GM12874 (cell line): ENCODE measurements around the gene KLHL40.

Experiments used
- TF ChIP-seq, protein P1 (sequence below): IDR thresholded peaks from 2 replicates; pipeline ENCODE4 v1.5.1; 2011; ENCODE audit warnings: low read depth, mild to moderate bottlenecking, control low read depth, low read length, moderate library complexity; ENCODE audit not compliant: insufficient read depth

The KLHL40 gene

DNA sequence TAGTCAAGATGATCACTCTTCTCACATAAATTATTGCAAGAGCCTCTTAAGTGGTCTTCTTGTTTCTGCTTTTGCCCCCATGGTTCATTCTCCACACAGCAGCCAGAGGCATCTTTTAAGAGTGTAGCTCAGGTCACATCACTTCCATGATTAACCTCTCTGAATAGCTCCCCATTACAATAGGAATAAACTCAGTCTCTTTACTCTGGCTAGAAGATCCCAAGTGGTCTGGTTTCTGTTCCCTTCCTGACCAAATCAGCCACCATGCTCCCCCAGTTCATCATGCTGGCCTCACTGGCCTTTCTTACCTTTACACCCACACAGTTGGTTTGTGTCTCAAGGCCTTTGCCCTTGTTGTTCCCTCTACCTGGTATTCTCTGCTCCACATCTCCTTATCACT lies 9.0 kb downstream of the KLHL40 start:
- TF ChIP-seq, protein P1, sequence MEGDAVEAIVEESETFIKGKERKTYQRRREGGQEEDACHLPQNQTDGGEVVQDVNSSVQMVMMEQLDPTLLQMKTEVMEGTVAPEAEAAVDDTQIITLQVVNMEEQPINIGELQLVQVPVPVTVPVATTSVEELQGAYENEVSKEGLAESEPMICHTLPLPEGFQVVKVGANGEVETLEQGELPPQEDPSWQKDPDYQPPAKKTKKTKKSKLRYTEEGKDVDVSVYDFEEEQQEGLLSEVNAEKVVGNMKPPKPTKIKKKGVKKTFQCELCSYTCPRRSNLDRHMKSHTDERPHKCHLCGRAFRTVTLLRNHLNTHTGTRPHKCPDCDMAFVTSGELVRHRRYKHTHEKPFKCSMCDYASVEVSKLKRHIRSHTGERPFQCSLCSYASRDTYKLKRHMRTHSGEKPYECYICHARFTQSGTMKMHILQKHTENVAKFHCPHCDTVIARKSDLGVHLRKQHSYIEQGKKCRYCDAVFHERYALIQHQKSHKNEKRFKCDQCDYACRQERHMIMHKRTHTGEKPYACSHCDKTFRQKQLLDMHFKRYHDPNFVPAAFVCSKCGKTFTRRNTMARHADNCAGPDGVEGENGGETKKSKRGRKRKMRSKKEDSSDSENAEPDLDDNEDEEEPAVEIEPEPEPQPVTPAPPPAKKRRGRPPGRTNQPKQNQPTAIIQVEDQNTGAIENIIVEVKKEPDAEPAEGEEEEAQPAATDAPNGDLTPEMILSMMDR: no peak

DNA sequence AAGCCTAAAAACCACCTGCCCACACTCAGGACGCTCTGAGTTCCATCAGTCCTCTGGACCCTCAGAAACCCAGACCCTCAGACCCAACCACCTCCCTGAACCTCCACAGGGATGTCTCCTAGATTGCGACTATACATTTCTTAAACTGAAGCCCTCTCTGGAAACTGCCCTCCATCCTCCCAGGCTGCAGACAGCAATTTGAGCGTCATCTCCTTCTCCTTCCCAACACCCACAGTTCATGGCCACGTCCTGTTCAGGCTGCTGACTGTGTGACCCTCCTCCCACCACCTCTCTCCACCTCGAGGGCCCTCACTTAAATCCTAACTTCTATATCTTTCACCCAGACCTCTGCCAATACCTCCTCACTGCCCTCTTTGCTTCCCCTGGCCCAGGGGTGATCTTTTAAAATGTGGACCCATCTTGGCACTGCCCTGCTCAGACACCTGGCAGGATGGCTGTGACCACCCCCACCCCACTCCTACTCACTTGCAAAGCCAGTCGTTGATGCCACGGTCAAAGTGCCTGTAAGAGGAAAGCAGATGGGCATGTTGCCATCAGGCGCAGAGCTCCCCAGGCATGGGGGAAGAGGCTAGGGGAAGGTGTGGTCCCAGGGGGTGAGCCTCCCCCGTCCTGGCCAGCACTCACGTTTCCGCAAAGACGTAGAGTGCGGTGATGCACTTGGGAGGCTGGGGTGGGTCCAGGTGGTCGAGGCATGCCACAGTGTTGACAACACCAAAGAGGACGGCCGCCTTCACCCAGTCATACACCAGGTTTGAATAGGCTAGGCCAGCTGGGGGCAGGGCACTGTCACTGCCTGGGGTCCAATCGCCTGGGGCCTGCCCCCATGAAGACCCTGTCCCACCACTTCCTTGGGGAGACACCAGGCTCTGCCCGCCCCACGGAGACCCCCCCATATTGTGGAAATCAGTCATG lies 11.3 kb downstream of the KLHL40 start:
- TF ChIP-seq, protein P1: no peak

DNA sequence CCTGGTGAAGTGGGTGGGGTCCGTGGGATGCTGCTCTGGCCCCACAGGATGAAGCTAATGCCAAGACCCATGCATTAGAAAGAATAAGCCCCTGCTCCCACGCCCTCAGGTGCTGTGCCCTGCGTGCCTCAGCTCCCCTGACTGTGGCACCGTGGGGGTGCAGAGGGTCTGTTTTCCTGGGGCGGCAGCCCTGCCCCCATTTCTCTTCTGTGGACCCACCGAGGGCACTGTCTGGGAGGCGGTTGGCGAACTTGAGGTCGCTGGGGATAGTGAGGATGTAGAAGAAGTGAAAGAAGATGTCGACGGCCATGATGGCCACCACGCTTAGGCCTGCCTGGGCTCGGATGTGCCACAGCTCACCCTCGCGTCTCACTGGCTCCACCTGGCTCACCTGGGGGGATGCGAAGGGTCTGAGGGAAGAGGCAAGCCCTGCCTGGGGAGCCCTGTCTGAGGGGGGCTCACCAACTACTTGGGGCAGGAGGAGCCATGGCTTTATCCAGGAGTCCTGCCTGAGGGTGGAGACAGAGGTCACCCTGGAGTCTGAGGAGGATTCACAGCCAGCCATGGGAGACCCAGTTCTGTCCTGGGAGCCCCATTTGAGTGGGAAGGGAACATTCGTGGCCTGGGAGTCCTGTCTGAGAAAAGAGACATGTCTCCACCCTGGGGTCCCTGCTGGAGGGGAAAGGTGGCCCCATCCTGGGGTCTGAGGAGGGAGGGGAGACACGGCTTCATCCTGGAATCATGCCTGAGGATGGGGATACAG lies 12.1 kb downstream of the KLHL40 start:
- TF ChIP-seq, protein P1: no peak

DNA sequence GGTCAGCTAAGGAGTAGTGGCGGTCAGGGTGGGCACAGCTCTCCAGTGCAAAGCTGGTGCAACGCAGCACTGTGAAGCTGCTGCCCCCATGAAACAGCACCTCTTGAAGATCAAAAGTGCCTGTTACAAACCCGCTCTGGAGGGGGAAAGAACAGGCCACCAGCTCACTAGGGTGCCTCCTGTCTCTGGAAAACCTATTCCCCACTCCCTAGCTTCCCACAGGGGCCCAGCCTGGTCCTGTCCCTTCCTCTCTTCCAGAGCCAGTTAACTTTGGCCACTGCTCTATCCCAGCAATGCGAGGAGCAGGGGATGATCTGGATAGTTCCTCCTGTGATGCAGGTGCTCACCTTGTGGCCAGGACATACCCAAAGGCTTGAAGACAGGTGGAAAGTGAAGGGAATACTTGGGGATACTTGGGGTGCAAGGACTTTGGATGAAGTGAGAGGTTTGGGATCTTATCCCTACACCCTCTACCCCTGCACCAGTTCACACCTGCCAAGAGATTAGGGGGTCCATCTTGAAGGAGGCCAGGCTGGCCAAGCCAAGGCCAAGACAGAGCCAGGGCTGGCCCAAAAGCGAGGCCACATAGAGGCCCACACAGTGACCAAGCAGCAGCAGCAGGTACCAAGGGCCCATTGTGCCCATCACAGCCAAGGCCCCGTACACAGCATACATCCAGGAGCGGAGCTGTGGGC lies 13.0 kb downstream of the KLHL40 start:
- TF ChIP-seq, protein P1: no peak

DNA sequence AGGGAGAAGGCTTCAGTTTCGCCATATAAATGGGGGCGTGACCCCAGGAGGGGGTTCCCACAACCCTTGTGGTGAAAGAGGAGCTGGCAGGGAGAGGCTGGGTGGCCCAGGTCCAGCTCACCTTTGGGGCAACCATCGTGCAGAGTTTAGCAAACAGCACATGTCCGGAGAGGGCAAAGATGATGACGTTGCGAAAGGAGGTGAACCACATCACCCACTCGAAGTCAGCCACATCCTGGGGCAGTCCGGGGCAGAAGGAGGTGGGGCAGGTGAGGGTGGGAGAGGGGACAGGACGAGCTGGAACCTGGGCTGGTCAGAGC lies 13.5 kb downstream of the KLHL40 start:
- TF ChIP-seq, protein P1: no peak

DNA sequence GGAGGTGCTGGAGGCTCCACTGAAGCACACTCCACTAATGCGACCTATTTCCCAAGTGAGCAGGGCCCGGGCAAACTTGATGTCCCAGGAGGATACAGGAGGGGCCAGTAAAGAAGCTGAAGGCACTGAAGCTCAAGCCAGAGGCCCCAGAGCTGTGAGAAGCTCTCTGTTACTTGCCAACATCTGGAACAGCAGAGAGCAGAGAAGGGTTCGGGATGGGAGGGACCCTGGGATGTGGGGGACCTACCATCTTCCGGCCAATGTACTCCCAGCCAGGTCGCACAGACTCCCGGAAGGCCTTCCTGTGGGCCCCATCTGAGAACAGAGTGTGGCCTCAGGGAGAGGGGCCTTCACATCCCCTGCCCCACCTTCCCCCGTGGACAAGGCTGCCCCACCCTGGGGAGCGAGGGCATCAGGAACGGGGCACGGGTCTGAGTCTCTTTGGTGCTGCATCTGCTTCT lies 14.2 kb downstream of the KLHL40 start:
- TF ChIP-seq, protein P1: no peak
